K562 (cell line): ENCODE results near the gene OTOP3. TPM values are rescaled to one million over a fixed set of nuclear protein-coding genes. Genes with fewer than 3 reads are reported as not detected.

Experiments used
- CBFB ChIP-seq: sonication (generic); formaldehyde crosslinking; IDR thresholded peaks from 2 replicates; pipeline ENCODE4 v1.4.0; 2020; ENCODE audit warnings: mild to moderate bottlenecking, missing genetic modification reagents
- CBX3 ChIP-seq, 2 experiments: IDR thresholded peaks; 1 replicate in 1 of 2; 2 replicates in 1 of 2; pipeline ENCODE4 v1.6.1; 2012; ENCODE audit warnings: inconsistent platforms in 2 of 2, low read length in 2 of 2, borderline replicate concordance in 1 of 2, control low read depth in 1 of 2
- MLX ChIP-seq, 2 experiments: fragments of 450-650 bp in 1 of 2; sonication (generic) in 1 of 2; formaldehyde crosslinking; conservative IDR thresholded peaks; 2 replicates each; pipeline versions ENCODE4 v1.4.0 to v1.8.1; 2020 to 2022; ENCODE audit warnings: mild to moderate bottlenecking in 1 of 2, missing genetic modification reagents in 1 of 2
- ZNF121 ChIP-seq: sonication (generic); formaldehyde crosslinking; conservative IDR thresholded peaks from 2 replicates; pipeline ENCODE4 v1.8.0; 2022; ENCODE audit warnings: missing genetic modification reagents
- ZNF354B ChIP-seq: fragments of 250-450 bp; sonication (Bioruptor Pico); IDR thresholded peaks from 2 replicates; pipeline ENCODE4 v1.4.0; 2020
- polyA plus RNA-seq, 8 experiments: library from polyadenylated mRNA; depleted of rRNA in 4 of 8; stranded (reverse) in 5 of 8; unstranded in 3 of 8; fragments of >200 nt; fragmentation: Nextera tagmentation in 2 of 8; fragmentation: Illumina TruSeq in 1 of 8; extraction: Ambion mirVana in 2 of 8; extraction: Trizol in 1 of 8; gene quantifications; 2 replicates each; pipeline versions ENCODE4 v1.2.1 to v1.2.3, GENCODE V29; 2011 to 2014; ENCODE audit warnings: inconsistent platforms in 1 of 8, missing spikeins in 1 of 8
- total RNA-seq, 7 experiments: library from RNA; depleted of rRNA in 6 of 7; stranded (reverse); fragments of >200 nt in 6 of 7; fragmentation: Illumina TruSeq in 2 of 7; extraction: Trizol in 2 of 7; gene quantifications; 2 replicates each; pipeline versions ENCODE4 v1.2.1 to v1.2.3, GENCODE V29; 2011 to 2021; ENCODE audit warnings: low replicate concordance in 1 of 7
- TF ChIP-seq, protein P1 (sequence below): sonication (generic); formaldehyde crosslinking; IDR thresholded peaks from 2 replicates; pipeline ENCODE4 v1.8.0; 2023; ENCODE audit warnings: missing genetic modification reagents, mild to moderate bottlenecking, borderline replicate concordance

The OTOP3 gene
- total and polyA plus RNA-seq, 9 of the 15 experiments (the other 6 are each of a cell fraction or from before 2014, with no cell fraction given): not detected

DNA sequence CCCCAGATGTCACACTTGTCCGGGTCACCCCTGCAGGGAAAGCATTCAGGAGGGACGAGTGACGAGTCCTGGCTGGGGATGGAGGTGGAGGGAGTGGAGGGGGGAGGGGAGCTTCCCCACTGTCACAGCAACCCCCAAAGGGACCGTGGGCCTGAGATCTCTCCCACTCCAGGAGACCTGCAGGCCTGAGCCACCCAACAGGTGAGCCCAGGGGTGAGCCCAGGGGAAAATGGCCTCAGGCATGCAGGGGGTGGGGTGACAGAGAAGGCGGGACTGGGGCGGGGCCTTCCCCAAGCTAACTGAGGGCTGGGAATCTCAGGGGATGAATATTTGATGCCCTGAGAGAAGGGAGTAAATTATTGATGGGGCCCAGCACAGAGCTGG is 15.1 kb upstream of the OTOP3 start (continued):
- TF ChIP-seq, protein P1, sequence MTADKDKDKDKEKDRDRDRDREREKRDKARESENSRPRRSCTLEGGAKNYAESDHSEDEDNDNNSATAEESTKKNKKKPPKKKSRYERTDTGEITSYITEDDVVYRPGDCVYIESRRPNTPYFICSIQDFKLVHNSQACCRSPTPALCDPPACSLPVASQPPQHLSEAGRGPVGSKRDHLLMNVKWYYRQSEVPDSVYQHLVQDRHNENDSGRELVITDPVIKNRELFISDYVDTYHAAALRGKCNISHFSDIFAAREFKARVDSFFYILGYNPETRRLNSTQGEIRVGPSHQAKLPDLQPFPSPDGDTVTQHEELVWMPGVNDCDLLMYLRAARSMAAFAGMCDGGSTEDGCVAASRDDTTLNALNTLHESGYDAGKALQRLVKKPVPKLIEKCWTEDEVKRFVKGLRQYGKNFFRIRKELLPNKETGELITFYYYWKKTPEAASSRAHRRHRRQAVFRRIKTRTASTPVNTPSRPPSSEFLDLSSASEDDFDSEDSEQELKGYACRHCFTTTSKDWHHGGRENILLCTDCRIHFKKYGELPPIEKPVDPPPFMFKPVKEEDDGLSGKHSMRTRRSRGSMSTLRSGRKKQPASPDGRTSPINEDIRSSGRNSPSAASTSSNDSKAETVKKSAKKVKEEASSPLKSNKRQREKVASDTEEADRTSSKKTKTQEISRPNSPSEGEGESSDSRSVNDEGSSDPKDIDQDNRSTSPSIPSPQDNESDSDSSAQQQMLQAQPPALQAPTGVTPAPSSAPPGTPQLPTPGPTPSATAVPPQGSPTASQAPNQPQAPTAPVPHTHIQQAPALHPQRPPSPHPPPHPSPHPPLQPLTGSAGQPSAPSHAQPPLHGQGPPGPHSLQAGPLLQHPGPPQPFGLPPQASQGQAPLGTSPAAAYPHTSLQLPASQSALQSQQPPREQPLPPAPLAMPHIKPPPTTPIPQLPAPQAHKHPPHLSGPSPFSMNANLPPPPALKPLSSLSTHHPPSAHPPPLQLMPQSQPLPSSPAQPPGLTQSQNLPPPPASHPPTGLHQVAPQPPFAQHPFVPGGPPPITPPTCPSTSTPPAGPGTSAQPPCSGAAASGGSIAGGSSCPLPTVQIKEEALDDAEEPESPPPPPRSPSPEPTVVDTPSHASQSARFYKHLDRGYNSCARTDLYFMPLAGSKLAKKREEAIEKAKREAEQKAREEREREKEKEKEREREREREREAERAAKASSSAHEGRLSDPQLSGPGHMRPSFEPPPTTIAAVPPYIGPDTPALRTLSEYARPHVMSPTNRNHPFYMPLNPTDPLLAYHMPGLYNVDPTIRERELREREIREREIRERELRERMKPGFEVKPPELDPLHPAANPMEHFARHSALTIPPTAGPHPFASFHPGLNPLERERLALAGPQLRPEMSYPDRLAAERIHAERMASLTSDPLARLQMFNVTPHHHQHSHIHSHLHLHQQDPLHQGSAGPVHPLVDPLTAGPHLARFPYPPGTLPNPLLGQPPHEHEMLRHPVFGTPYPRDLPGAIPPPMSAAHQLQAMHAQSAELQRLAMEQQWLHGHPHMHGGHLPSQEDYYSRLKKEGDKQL (CRISPR knock-in tag): no peak
- TF ChIP-seq ZNF121 (CRISPR knock-in tag) (no peak), CBFB (no peak), CBX3 (IDR thresholded peaks at IDR 0.05; ENCODE audit: borderline replicate concordance in 1 of 2, low read length in 2 of 2) (no peak), ZNF354B (no peak), MLX (CRISPR knock-in tag; conservative IDR thresholded peaks at IDR 0.05) (no peak)
